CD4-positive, alpha-beta T cell (primary cell): ENCODE results near the gene PHRF1. TPM values are rescaled to one million over a fixed set of nuclear protein-coding genes. Genes with fewer than 3 reads are reported as not detected.

ENCODE experiments used
- ATAC-seq: fragments of 200-7000 bp; cut with Tn5 transposase; one replicate; pipeline ENCODE4 v1.10.0; 2022; ENCODE audit warnings: mild to moderate bottlenecking; ENCODE audit not compliant: poor library complexity
- CTCF ChIA-PET: fragments of 350-600 bp; sonication (Branson Sonifier 250); formaldehyde crosslinking; loops from one replicate; lab custom pipeline; 2021; ENCODE audit warnings: antibody characterized with exemption, inconsistent platforms; lab: Charles Lee
- POLR2A ChIA-PET: fragments of 350-600 bp; sonication (Branson Sonifier 250); formaldehyde crosslinking; loops from one replicate; lab custom pipeline; 2021; ENCODE audit warnings: antibody characterized with exemption, inconsistent platforms; lab: Charles Lee
- DNase-seq, 14 experiments: peaks; one replicate each; pipeline ENCODE4 v3.0.0-alpha.2; 2013 to 2020; ENCODE audit warnings: mixed read lengths in 2 of 14
- H3K27ac ChIP-seq, 2 donors: one replicate each; pipeline versions ENCODE4 v1.5.1 to v1.7.0; 2013; ENCODE audit warnings: low read length in 2 of 2, low read depth in 1 of 2, mild to moderate bottlenecking in 1 of 2
- H3K27me3 ChIP-seq, 2 experiments: 1 replicate in 1 of 2; 2 replicates in 1 of 2; pipeline versions ENCODE4 v1.6.1 to v1.7.0; 2013; ENCODE audit warnings: low read length in 2 of 2, control low read depth in 1 of 2, mild to moderate bottlenecking in 1 of 2, moderate library complexity in 1 of 2; ENCODE audit not compliant: insufficient read depth in 2 of 2, control insufficient read depth in 1 of 2
- H3K36me3 ChIP-seq: one replicate; pipeline ENCODE4 v1.6.1; 2013; ENCODE audit warnings: low read length, control low read depth; ENCODE audit not compliant: insufficient read depth
- H3K4me1 ChIP-seq: one replicate; pipeline ENCODE4 v1.6.1; 2013; ENCODE audit warnings: low read length, control low read depth; ENCODE audit not compliant: insufficient read depth
- H3K4me3 ChIP-seq: one replicate; pipeline ENCODE4 v1.5.1; 2013; ENCODE audit warnings: mild to moderate bottlenecking, low read length, moderate library complexity
- H3K9me3 ChIP-seq, 2 experiments: 1 replicate in 1 of 2; 2 replicates in 1 of 2; pipeline versions ENCODE4 v1.6.1 to v1.7.0; 2013; ENCODE audit warnings: low read length in 2 of 2, mild to moderate bottlenecking in 2 of 2, control low read depth in 1 of 2, moderate library complexity in 1 of 2; ENCODE audit not compliant: control insufficient read depth in 1 of 2, insufficient read depth in 1 of 2
- H3K27ac Mint-ChIP-seq: one replicate; pipeline ENCODE4 v1.8.0; 2020; ENCODE audit warnings: mixed read lengths
- H3K27me3 Mint-ChIP-seq: one replicate; pipeline ENCODE4 v1.8.0; 2021; ENCODE audit warnings: mixed read lengths
- H3K36me3 Mint-ChIP-seq: one replicate; pipeline ENCODE4 v1.8.0; 2021; ENCODE audit warnings: low read depth, mixed read lengths
- H3K4me1 Mint-ChIP-seq: one replicate; pipeline ENCODE4 v1.8.0; 2021; ENCODE audit warnings: low read depth, mixed read lengths
- H3K4me3 Mint-ChIP-seq: one replicate; pipeline ENCODE4 v1.8.0; 2020; ENCODE audit warnings: mild to moderate bottlenecking, mixed read lengths
- H3K9me3 Mint-ChIP-seq: one replicate; pipeline ENCODE4 v1.8.0; 2020; ENCODE audit warnings: mixed read lengths
- CTCF ChIP-seq: fragments of 200-600 bp; IDR thresholded peaks from one replicate; pipeline ENCODE4 v1.8.0; 2022; ENCODE audit warnings: antibody characterized with exemption, mild to moderate bottlenecking
- intact Hi-C, 2 experiments: fragments of 100-400 bp; cut with DNase I in 1 of 2; cut with micrococcal nuclease in 1 of 2; formaldehyde crosslinking; loops; one replicate each; pipeline versions ENCODE4 v1.15.1 to v1.9.0; 2023 to 2025; cut with DNase I, micrococcal nuclease
- total RNA-seq, 174 experiments: library from RNA in 2 of 174; stranded (reverse) in 2 of 174; gene quantifications; one replicate each; pipeline ENCODE4 v1.2.3 and lab custom pipeline; 2021 to 2026

PHRF1 gene
- total RNA-seq, 2 experiments from 2014 or later, result 37.1 to 37.6 TPM

DNA sequence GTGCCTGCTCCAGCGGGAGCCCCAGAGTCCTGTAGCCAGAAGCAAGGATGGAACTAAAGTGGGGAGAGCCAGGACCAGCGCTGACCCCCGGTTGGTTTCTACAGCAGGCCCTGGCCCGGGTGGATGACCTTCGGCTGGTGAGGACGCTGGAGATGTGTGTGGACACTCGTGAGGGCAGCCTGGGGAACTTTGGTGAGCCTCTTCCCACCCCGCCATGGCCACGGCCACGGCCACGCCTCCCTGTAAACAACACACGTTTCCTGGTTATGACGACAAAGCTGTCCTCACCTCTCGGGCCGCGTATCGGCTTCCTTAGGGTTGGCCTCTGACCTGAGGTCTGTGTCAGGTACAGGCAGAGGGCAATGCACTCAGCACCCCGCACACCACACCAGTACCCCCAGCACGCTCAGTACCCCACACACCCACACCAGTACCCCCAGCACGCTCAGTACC, 34.8 kb upstream of the PHRF1 start:
- Mint-ChIP-seq H3K9me3 (no peaks in the 10 kb centered on the region), H3K27ac (no peak overlapping the region), H3K4me1 (peaks cover 11% of the 10 kb centered on the region), H3K36me3 (no peaks in the 10 kb centered on the region), H3K4me3 (no peak overlapping the region), H3K27me3 (no peaks in the 10 kb centered on the region)
- no peak for TF ChIP-seq CTCF
- no peaks in the 10 kb centered on the region for H3K36me3 ChIP-seq
- H3K9me3 ChIP-seq, result no peaks in the 10 kb centered on the region
- no peak overlapping the region for H3K27ac ChIP-seq
- ChIA-PET POLR2A (no interaction called here), CTCF (no interaction called here)
- DNase-seq (peak in 1 of 14 experiments; percentile 1), ATAC-seq (no peak)
- no peaks in the 10 kb centered on the region for H3K27me3 ChIP-seq
- intact Hi-C loops, result no loop called here
- no peak overlapping the region for H3K4me3 ChIP-seq
- H3K4me1 ChIP-seq, result peaks cover 22% of the 10 kb centered on the region

- no peak overlapping the region for H3K27ac ChIP-seq
- H3K4me1 ChIP-seq, result no peaks in the 10 kb centered on the region
- H3K27me3 ChIP-seq, result no peaks in the 10 kb centered on the region
- Mint-ChIP-seq H3K9me3 (no peaks in the 10 kb centered on the region), H3K4me1 (no peaks in the 10 kb centered on the region), H3K4me3 (no peak overlapping the region), H3K27ac (no peak overlapping the region), H3K27me3 (no peaks in the 10 kb centered on the region), H3K36me3 (no peaks in the 10 kb centered on the region)
- peak in 1 of 14 experiments; percentile 1 for DNase-seq
- H3K36me3 ChIP-seq, result no peaks in the 10 kb centered on the region
- no peak overlapping the region for H3K4me3 ChIP-seq
- CTCF ChIA-PET, result no interaction called here
- H3K9me3 ChIP-seq, result no peaks in the 10 kb centered on the region
- TF ChIP-seq CTCF, result no peak
- POLR2A ChIA-PET, result interaction anchor here (0.5 kb wide), 1 partner anchor 214 kb away, joined by 3 read pairs; no protein-coding TSS in a partner anchor
- intact Hi-C loops, result no loop called here
- no peak for ATAC-seq
Measured at GRCh38 chr11:544817-545166, 31.5 kb upstream of the PHRF1 start.

- H3K27ac ChIP-seq, result no peak overlapping the region
Measured at GRCh38 chr11:545171-545570, 31.1 kb upstream of the PHRF1 start.

More at GRCh38 chr11:545171-545570, 31.1 kb upstream of the PHRF1 start:
- ChIA-PET CTCF (no interaction called here), POLR2A (no interaction called here)
- intact Hi-C loops, result no loop called here
- no peaks in the 10 kb centered on the region for H3K4me1 Mint-ChIP-seq
- DNase-seq (no peak), ATAC-seq (no peak)
- no peaks in the 10 kb centered on the region for H3K36me3 Mint-ChIP-seq
- H3K27me3 Mint-ChIP-seq, result no peaks in the 10 kb centered on the region
- no peak overlapping the region for H3K27ac Mint-ChIP-seq
- H3K4me3 Mint-ChIP-seq, result no peak overlapping the region
- no peaks in the 10 kb centered on the region for H3K4me1 ChIP-seq
- no peaks in the 10 kb centered on the region for H3K9me3 ChIP-seq
- TF ChIP-seq CTCF, result no peak
- H3K27me3 ChIP-seq, result no peaks in the 10 kb centered on the region
- no peak overlapping the region for H3K4me3 ChIP-seq
- H3K36me3 ChIP-seq, result no peaks in the 10 kb centered on the region
- H3K9me3 Mint-ChIP-seq, result no peaks in the 10 kb centered on the region
